ENCODE results near the gene HGF. TPM values are rescaled to one million over a fixed set of nuclear protein-coding genes. Genes with fewer than 3 reads are reported as not detected.

The HGF gene
- polyA plus RNA-seq, 1 of the 3 experiments (the other 2 are of a cell fraction) = 1.5 TPM

DNA sequence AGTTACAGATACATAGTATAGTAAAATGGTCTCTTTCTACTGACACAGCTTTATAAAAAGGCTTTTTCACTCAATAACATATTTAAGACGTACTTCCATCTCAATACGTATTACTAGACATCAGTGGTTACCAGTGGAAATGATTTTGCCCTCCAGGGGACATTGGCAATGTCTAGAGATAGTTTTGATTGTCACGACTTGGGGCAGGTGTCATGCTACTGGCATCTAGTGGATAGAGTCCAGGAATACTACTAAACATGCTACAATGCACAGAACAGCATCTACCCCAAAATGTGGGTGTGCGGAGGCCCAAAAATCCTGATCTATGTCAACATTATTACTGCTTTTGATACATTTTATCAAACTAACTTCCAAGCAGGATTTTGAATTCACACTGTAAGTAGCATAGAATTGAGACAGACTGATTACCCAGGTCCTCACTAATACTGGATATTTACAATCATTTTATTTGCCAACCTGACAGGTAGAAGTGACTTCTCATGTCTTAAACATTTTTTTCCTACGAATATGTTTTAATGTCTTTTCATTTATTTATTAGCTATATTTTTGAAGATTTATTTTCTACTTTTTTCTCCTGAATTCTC lies 53.8 kb downstream of the HGF start:
- H3K36me3 ChIP-seq (replicated peaks in 1 of 2; ENCODE audit: control insufficient read depth in 1 of 2, insufficient read depth in 2 of 2, low read length in 1 of 2) = no peaks in the 10 kb centered on the region
- DNase-seq = peak; percentile 28
- TF ChIP-seq YY1 (IDR thresholded peaks at IDR 0.05; ENCODE audit: low read depth) (no peak), EZH2phosphoT487 (IDR thresholded peaks at IDR 0.05; ENCODE audit: borderline replicate concordance, low read depth) (no peak), RXRA (IDR thresholded peaks at IDR 0.05; ENCODE audit: borderline replicate concordance, low read depth) (no peak), RCOR1 (IDR thresholded peaks at IDR 0.05; ENCODE audit: low read length) (peak; percentile 41; the same call in 1 of the 2 replicates), GATA2 (CRISPR knock-in tag; IDR thresholded peaks at IDR 0.05) (peak; percentile 41; the same call in 1 of the 2 replicates), NRF1 (IDR thresholded peaks at IDR 0.05; ENCODE audit: low read depth, low read length) (0 out of 2 replicates have a peak, but pooled peaks have one; percentile 33), MXI1 (IDR thresholded peaks at IDR 0.05; ENCODE audit: low read depth, low read length) (0 out of 2 replicates have a peak, but pooled peaks have one; percentile 12), SMC3 (IDR thresholded peaks at IDR 0.05; ENCODE audit: low read depth, low read length) (peak; percentile 97), EP300 (IDR thresholded peaks at IDR 0.05; ENCODE audit: borderline replicate concordance in 1 of 2, low read depth in 1 of 2, low read length in 1 of 2) (0 out of 4 replicates have a peak, but pooled peaks of 1 of the 2 experiments have one; percentile 44), RAD21 (IDR thresholded peaks at IDR 0.05; ENCODE audit: low read length) (peak; percentile 97), TEAD4 (IDR thresholded peaks at IDR 0.05; ENCODE audit: borderline replicate concordance, insufficient read depth) (no peak)
- TF ChIP-seq, protein P1, sequence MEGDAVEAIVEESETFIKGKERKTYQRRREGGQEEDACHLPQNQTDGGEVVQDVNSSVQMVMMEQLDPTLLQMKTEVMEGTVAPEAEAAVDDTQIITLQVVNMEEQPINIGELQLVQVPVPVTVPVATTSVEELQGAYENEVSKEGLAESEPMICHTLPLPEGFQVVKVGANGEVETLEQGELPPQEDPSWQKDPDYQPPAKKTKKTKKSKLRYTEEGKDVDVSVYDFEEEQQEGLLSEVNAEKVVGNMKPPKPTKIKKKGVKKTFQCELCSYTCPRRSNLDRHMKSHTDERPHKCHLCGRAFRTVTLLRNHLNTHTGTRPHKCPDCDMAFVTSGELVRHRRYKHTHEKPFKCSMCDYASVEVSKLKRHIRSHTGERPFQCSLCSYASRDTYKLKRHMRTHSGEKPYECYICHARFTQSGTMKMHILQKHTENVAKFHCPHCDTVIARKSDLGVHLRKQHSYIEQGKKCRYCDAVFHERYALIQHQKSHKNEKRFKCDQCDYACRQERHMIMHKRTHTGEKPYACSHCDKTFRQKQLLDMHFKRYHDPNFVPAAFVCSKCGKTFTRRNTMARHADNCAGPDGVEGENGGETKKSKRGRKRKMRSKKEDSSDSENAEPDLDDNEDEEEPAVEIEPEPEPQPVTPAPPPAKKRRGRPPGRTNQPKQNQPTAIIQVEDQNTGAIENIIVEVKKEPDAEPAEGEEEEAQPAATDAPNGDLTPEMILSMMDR (IDR thresholded peaks at IDR 0.05) = peak; percentile 67
- TF ChIP-seq, protein P2, sequence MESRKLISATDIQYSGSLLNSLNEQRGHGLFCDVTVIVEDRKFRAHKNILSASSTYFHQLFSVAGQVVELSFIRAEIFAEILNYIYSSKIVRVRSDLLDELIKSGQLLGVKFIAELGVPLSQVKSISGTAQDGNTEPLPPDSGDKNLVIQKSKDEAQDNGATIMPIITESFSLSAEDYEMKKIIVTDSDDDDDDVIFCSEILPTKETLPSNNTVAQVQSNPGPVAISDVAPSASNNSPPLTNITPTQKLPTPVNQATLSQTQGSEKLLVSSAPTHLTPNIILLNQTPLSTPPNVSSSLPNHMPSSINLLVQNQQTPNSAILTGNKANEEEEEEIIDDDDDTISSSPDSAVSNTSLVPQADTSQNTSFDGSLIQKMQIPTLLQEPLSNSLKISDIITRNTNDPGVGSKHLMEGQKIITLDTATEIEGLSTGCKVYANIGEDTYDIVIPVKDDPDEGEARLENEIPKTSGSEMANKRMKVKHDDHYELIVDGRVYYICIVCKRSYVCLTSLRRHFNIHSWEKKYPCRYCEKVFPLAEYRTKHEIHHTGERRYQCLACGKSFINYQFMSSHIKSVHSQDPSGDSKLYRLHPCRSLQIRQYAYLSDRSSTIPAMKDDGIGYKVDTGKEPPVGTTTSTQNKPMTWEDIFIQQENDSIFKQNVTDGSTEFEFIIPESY (IDR thresholded peaks at IDR 0.05; ENCODE audit: borderline replicate concordance, low read depth) = no peak
- peaks cover 0 to 5% of the 10 kb centered on the region in 2 experiments; a peak in 2 of 4 replicates for H3K4me1 ChIP-seq (ENCODE audit: control insufficient read depth in 1 of 2, insufficient read depth in 2 of 2, low read depth in 1 of 2, low read length in 1 of 2)
- no peaks in the 10 kb centered on the region for H3K9me3 ChIP-seq
- WGBS (ENCODE audit: low lambda C conversion rate) = 51% methylated on average over 5 of the region's 5 CpGs
- CTCF ChIA-PET = interaction anchor here (0.7 to 5.6 kb wide), 35 partner anchors 9 to 307 kb away, joined by 3 to 72 read pairs (median 4); no protein-coding TSS in a partner anchor
- H2AFZ ChIP-seq (ENCODE audit: low read depth) = peak overlapping the region; percentile 37
- H4K20me1 ChIP-seq (ENCODE audit: insufficient read depth) = no peaks in the 10 kb centered on the region
- H3K27me3 ChIP-seq (ENCODE audit: insufficient read depth) = no peaks in the 10 kb centered on the region
- POLR2A ChIA-PET = no interaction called here
- no peak overlapping the region for H3K4me3 ChIP-seq (ENCODE audit: low read depth in 2 of 2, low read length in 1 of 2)
- H3K9ac ChIP-seq = no peak overlapping the region
- H3F3A ChIP-seq (replicated peaks; ENCODE audit: insufficient read depth) = no peaks in the 10 kb centered on the region
- no peak overlapping the region for H3K4me2 ChIP-seq
- no peaks in the 10 kb centered on the region for H3K9me2 ChIP-seq
- no peaks in the 10 kb centered on the region for H3K79me2 ChIP-seq (ENCODE audit: insufficient read depth)
- H3K27ac ChIP-seq (ENCODE audit: low read depth in 2 of 2, low read length in 1 of 2) = peak overlapping the region in 1 of 2 experiments; percentile 28; a peak in 1 of 4 replicates

All from SK-N-SH (cell line).